ENCODE measurements around the gene TNIP2. TPM values are rescaled to one million over a fixed set of nuclear protein-coding genes. Genes with fewer than 3 reads are reported as not detected.

The TNIP2 gene
- total and polyA plus RNA-seq, 2 of the 8 experiments (the other 6 are each of a cell fraction or from before 2014, with no cell fraction given): 23.7 to 37.7 TPM

- no peak for TF ChIP-seq EP300 (IDR thresholded peaks at IDR 0.05; ENCODE audit: borderline replicate concordance in 1 of 2, low read depth in 2 of 2, low read length in 2 of 2)
Measured at GRCh38 chr4:2795300-2795892, 39.3 kb upstream of the TNIP2 start (continued).
